ENCODE measurements around the gene TMEM232.

Gene TMEM232

GRCh38 chr5:110506378-110506777, 220.1 kb downstream of the TMEM232 start:
- no peak for DNase-seq

- no peak for DNase-seq
Observed at GRCh38 chr5:110496276-110496675, 230.2 kb downstream of the TMEM232 start.

- DNase-seq, result no peak
Observed at GRCh38 chr5:110492446-110492845, 234.0 kb downstream of the TMEM232 start.

GRCh38 chr5:110478895-110479294, 247.6 kb downstream of the TMEM232 start:
- DNase-seq, result no peak

GRCh38 chr5:110477911-110478310, 248.6 kb downstream of the TMEM232 start:
- no peak for DNase-seq

- no peak for DNase-seq
Observed at GRCh38 chr5:110476164-110476563, 250.3 kb downstream of the TMEM232 start.

- no peak for DNase-seq
Observed at GRCh38 chr5:110475529-110475928, 250.9 kb downstream of the TMEM232 start.

- DNase-seq, result no peak
Observed at GRCh38 chr5:110469486-110469885, 257.0 kb downstream of the TMEM232 start.

GRCh38 chr5:110463106-110463505, 263.4 kb downstream of the TMEM232 start:
- no peak for DNase-seq

- no peak for DNase-seq
Observed at GRCh38 chr5:110460837-110461236, 265.6 kb downstream of the TMEM232 start.

- no peak for DNase-seq
Observed at GRCh38 chr5:110458313-110458712, 268.2 kb downstream of the TMEM232 start.

- DNase-seq, result no peak
Observed at GRCh38 chr5:110442856-110443255, 283.6 kb downstream of the TMEM232 start.

- DNase-seq, result no peak
Observed at GRCh38 chr5:110441035-110441434, 285.4 kb downstream of the TMEM232 start.

GRCh38 chr5:110440058-110440457, 286.4 kb downstream of the TMEM232 start:
- DNase-seq, result no peak

- DNase-seq, result no peak
Observed at GRCh38 chr5:110439296-110439695, 287.2 kb downstream of the TMEM232 start.

- no peak for DNase-seq
Observed at GRCh38 chr5:110435207-110435606, 291.3 kb downstream of the TMEM232 start.

GRCh38 chr5:110431603-110432002, 294.9 kb downstream of the TMEM232 start:
- DNase-seq, result no peak

- no peak for DNase-seq
Observed at GRCh38 chr5:110414360-110414759, 312.1 kb downstream of the TMEM232 start.

- no peak for DNase-seq
Observed at GRCh38 chr5:110413856-110414255, 312.6 kb downstream of the TMEM232 start.

- DNase-seq, result no peak
Observed at GRCh38 chr5:110409571-110409970, 316.9 kb downstream of the TMEM232 start.

GRCh38 chr5:110402562-110402961, 323.9 kb downstream of the TMEM232 start:
- DNase-seq, result no peak

GRCh38 chr5:110401881-110402280, 324.6 kb downstream of the TMEM232 start:
- DNase-seq, result no peak

GRCh38 chr5:110398951-110399350, 327.5 kb downstream of the TMEM232 start:
- DNase-seq, result no peak

GRCh38 chr5:110397281-110397680, 329.2 kb downstream of the TMEM232 start:
- DNase-seq, result no peak

GRCh38 chr5:110386782-110387181, 339.7 kb downstream of the TMEM232 start:
- DNase-seq, result no peak

GRCh38 chr5:110383231-110383630, 343.2 kb downstream of the TMEM232 start:
- no peak for DNase-seq

All from central memory CD4-positive, alpha-beta T cell (primary cell).